PC-9 (cell line): ENCODE results near the gene FUT7.

Experiments used
- EZH2 ChIP-seq: fragments of 200-600 bp; sonication (generic); IDR thresholded peaks from 2 replicates; pipeline ENCODE4 v1.8.0; 2017; ENCODE audit warnings: antibody characterized with exemption, low read depth
- TF ChIP-seq, protein P1 (sequence below): fragments of 200-600 bp; sonication (generic); conservative IDR thresholded peaks from 2 replicates; pipeline ENCODE4 v1.6.1; 2017; ENCODE audit warnings: mixed run types, antibody characterized with exemption, mild to moderate bottlenecking, moderate library complexity

DNA sequence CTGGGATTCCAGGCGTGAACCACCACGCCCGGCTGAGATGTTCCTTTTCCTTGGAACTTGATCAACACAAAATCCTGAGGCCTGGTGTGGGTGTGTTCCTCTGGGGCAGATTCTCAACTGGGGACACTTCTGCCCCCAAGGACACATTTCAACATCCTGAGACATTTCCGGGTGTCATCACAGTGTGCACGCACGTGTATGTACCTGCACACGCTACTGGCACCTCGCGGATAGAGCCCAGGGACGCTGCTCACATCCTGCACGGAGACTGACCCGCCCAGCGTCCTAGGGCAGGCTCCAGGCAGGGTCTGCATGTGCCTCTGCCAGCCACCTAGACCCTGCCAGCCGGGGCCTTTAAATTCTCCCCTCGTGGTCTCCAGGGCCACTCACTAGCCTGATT is 30.5 kb upstream of the FUT7 start:
- TF ChIP-seq, protein P1, sequence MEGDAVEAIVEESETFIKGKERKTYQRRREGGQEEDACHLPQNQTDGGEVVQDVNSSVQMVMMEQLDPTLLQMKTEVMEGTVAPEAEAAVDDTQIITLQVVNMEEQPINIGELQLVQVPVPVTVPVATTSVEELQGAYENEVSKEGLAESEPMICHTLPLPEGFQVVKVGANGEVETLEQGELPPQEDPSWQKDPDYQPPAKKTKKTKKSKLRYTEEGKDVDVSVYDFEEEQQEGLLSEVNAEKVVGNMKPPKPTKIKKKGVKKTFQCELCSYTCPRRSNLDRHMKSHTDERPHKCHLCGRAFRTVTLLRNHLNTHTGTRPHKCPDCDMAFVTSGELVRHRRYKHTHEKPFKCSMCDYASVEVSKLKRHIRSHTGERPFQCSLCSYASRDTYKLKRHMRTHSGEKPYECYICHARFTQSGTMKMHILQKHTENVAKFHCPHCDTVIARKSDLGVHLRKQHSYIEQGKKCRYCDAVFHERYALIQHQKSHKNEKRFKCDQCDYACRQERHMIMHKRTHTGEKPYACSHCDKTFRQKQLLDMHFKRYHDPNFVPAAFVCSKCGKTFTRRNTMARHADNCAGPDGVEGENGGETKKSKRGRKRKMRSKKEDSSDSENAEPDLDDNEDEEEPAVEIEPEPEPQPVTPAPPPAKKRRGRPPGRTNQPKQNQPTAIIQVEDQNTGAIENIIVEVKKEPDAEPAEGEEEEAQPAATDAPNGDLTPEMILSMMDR: no peak
- no peak for TF ChIP-seq EZH2
